Nephron (organoid): ENCODE measurements around the gene GPC5.
"Not testable (repeated sequence)": the region's sequence is repeated elsewhere in the genome, so short reads cannot be mapped to it uniquely, and the experiment has no call there.

ENCODE experiments used
- H3K27ac Mint-ChIP-seq, 3 experiments: 2 replicates each; pipeline ENCODE4 v1.8.0; 2020; ENCODE audit warnings: mixed read lengths in 3 of 3, mild to moderate bottlenecking in 2 of 3, moderate library complexity in 1 of 3
- H3K27me3 Mint-ChIP-seq: 2 replicates; pipeline ENCODE4 v1.8.0; 2021; ENCODE audit warnings: low read depth, mild to moderate bottlenecking, moderate library complexity, mixed read lengths
- H3K36me3 Mint-ChIP-seq: 2 replicates; pipeline ENCODE4 v1.8.0; 2020; ENCODE audit warnings: low read depth, mixed read lengths
- H3K4me1 Mint-ChIP-seq: 2 replicates; pipeline ENCODE4 v1.8.0; 2020; ENCODE audit warnings: mixed read lengths
- H3K4me3 Mint-ChIP-seq, 3 experiments: 2 replicates each; pipeline ENCODE4 v1.8.0; 2020; ENCODE audit warnings: mild to moderate bottlenecking in 3 of 3, mixed read lengths in 3 of 3, moderate library complexity in 2 of 3
- H3K9me3 Mint-ChIP-seq: 2 replicates; pipeline ENCODE4 v1.8.0; 2020; ENCODE audit warnings: mixed read lengths
- TF ChIP-seq, protein P1 (sequence below), 3 experiments: fragments of 200-600 bp; sonication (generic); IDR thresholded peaks; one replicate each; pipeline ENCODE4 v1.5.0; 2021; ENCODE audit warnings: antibody characterized with exemption in 3 of 3; ENCODE audit not compliant: unreplicated experiment in 3 of 3

GPC5 gene

DNA sequence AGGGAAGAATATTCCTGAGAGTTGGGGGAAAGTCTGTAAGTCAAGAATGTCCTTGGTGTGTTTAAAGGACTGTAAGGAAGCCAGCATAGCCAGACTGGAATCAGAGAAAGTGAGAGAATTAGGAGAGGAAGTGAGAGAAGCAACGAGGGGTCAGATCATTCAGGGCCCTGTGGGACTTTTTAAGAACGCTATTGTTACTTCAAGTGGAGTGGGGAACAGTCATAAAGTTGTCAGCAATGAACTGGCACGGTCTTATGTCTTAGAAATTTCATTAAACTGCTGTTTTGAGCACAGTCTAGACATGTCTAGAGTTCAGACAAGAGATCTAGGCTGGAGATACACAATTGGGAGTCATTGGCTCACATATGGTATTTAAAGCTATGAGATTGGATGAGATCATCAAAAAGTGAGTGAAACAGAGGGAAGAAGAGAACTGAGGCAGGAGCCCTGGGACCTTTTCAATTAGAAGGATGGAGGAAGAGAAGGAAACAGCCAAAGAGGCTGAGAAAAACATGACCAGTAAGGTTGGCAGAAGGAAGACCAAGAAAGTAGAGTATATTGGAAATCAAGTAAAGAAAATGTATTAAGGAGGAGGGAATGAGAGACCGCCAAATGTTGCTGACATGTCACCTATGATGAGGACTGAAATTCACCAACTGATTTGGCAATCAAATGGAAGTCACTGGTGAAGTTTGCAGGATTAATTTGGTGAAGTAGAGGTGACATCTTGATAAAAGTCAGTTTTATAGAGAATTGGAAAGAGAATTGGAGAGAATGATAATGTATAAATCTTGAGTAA lies 263.5 kb downstream of the GPC5 start:
- Mint-ChIP-seq H3K36me3 (no peaks in the 10 kb centered on the region), H3K4me1 (no peaks in the 10 kb centered on the region), H3K27ac (no peak overlapping the region), H3K27me3 (peaks cover 3% of the 10 kb centered on the region), H3K4me3 (no peak overlapping the region), H3K9me3 (no peaks in the 10 kb centered on the region)
- TF ChIP-seq, protein P1, sequence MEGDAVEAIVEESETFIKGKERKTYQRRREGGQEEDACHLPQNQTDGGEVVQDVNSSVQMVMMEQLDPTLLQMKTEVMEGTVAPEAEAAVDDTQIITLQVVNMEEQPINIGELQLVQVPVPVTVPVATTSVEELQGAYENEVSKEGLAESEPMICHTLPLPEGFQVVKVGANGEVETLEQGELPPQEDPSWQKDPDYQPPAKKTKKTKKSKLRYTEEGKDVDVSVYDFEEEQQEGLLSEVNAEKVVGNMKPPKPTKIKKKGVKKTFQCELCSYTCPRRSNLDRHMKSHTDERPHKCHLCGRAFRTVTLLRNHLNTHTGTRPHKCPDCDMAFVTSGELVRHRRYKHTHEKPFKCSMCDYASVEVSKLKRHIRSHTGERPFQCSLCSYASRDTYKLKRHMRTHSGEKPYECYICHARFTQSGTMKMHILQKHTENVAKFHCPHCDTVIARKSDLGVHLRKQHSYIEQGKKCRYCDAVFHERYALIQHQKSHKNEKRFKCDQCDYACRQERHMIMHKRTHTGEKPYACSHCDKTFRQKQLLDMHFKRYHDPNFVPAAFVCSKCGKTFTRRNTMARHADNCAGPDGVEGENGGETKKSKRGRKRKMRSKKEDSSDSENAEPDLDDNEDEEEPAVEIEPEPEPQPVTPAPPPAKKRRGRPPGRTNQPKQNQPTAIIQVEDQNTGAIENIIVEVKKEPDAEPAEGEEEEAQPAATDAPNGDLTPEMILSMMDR (IDR thresholded peaks at IDR 0.05; ENCODE audit: unreplicated experiment in 3 of 3), result no peak

DNA sequence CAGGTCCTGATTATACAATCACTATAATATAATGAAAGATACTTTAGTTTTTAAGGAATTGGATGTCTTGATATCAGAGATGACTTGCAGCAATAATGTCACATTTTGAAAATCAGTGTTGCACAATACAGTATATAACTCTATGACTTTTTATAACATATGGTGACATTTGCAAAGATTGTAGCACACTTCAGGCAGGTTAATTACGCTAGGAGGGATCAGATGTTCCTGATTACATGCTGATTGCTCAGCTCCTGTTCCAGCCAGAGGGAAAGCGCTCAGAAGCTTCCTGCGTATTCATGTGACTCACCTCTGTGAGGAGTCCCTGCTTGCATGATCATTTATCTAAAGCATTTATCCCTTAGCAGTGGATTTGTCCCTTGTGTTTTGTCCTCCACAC lies 265.6 kb downstream of the GPC5 start:
- Mint-ChIP-seq H3K27ac (no peak overlapping the region), H3K4me3 (no peak overlapping the region), H3K9me3 (no peaks in the 10 kb centered on the region), H3K36me3 (no peaks in the 10 kb centered on the region), H3K4me1 (peaks cover 3% of the 10 kb centered on the region), H3K27me3 (no peaks in the 10 kb centered on the region)
- TF ChIP-seq, protein P1 (IDR thresholded peaks at IDR 0.05; ENCODE audit: unreplicated experiment in 3 of 3), result no peak

DNA sequence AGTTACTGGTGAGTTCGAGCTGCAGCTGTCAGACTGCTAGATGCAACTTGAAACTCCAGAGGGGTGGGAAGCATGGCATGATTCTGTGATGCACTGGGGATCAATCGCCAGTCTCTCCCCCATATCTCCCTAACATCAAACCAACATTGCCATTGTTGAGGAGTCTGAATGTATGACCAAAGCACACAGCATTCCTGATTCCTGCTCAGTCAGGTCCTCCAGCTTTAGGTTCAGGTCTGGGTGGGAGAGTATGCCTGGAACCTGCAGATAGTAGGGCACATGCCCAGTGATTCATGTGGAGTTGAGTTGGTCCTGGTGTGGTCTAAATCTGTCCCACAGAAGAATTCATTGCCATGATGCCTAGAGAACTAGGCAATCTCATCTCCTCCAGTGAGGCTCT lies 269.1 kb downstream of the GPC5 start:
- Mint-ChIP-seq H3K27ac (no peak overlapping the region), H3K4me1 (peaks cover 5% of the 10 kb centered on the region), H3K4me3 (no peak overlapping the region), H3K36me3 (no peaks in the 10 kb centered on the region), H3K9me3 (no peaks in the 10 kb centered on the region), H3K27me3 (no peaks in the 10 kb centered on the region)
- TF ChIP-seq, protein P1 (IDR thresholded peaks at IDR 0.05; ENCODE audit: unreplicated experiment in 3 of 3), result no peak

DNA sequence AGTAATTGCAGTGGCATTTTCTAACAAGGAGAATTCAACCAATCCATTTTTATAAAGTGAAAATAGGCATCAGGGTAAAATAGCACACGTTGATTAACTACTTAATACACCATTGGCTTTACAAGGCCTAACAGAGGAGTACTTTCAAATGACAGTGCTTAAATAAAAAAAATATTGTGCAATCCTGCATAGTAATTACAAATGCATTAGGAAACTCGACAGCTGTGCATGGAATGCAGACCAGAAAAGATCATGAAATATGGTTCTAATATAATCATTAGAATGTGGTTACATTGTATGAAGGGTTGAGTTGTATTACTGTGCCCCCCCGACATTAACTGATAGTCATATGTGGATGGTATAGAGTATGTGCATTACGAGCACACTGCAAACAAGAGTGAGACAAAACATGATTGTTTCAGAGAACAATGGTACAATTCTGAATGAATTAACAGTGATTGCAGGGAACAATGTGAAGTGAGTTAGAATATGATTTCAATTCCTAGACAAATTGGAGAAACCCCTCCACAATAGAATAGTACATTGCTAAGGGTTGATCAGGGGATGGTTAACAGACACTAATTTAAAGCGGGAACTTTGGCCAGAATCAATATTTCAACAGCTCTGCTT lies 270.6 kb downstream of the GPC5 start:
- Mint-ChIP-seq H3K4me1 (peaks cover 5% of the 10 kb centered on the region), H3K36me3 (no peaks in the 10 kb centered on the region), H3K9me3 (no peaks in the 10 kb centered on the region), H3K4me3 (no peak overlapping the region), H3K27me3 (no peaks in the 10 kb centered on the region), H3K27ac (no peak overlapping the region)
- TF ChIP-seq, protein P1 (IDR thresholded peaks at IDR 0.05; ENCODE audit: unreplicated experiment in 3 of 3), result no peak

DNA sequence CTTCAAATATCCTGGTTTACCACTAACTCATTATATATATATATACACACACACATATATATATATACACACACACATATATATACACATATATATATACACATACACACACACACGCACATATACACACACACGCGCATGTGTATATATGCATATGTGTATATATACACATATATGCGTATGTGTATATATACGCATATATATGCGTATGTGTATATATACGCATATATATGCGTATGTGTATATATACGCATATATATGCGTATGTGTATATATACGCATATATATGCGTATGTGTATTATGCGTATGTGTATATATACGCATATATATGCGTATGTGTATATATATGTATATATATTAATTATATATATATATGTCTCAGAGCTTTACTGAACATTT lies 275.9 kb downstream of the GPC5 start:
- H3K27me3 Mint-ChIP-seq, H3K4me3 Mint-ChIP-seq, H3K27ac Mint-ChIP-seq, H3K9me3 Mint-ChIP-seq, H3K36me3 Mint-ChIP-seq, H3K4me1 Mint-ChIP-seq: not testable (repeated sequence)

DNA sequence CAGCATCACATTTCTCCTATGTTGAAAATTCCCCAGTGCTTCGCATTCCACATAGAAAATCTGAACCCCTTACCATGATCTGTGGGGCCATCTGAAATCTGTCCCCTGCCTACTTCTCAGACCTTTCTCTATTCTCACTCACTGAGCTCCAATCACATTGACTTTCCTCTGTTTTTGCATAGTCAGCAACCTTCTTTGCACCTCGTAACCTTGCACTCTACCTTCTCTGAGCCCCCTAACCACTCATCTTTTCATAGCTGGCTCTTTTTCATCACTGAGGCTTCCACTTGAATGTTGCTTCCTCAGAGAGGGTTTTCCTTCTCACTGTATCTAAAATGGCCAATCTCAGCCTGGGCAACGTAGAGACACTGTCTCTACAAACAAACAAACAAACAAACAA lies 286.3 kb downstream of the GPC5 start:
- no peak overlapping the region for H3K27ac Mint-ChIP-seq
- TF ChIP-seq, protein P1 (IDR thresholded peaks at IDR 0.05; ENCODE audit: unreplicated experiment in 3 of 3), result no peak
- H3K9me3 Mint-ChIP-seq, result no peaks in the 10 kb centered on the region
- no peak overlapping the region for H3K4me3 Mint-ChIP-seq
- H3K27me3 Mint-ChIP-seq, result no peaks in the 10 kb centered on the region
- no peaks in the 10 kb centered on the region for H3K36me3 Mint-ChIP-seq
- H3K4me1 Mint-ChIP-seq, result no peaks in the 10 kb centered on the region
